Neural progenitor cell (in vitro differentiated cells): Measurements from ENCODE around the gene TOGARAM2.

Source experiments
- CTCF ChIP-seq: fragments of 200-600 bp; sonication (generic); IDR thresholded peaks from 2 replicates; pipeline ENCODE4 v1.5.1; 2017; ENCODE audit warnings: antibody characterized with exemption, mild to moderate bottlenecking
- EZH2 ChIP-seq: fragments of 200-600 bp; sonication (generic); IDR thresholded peaks from 2 replicates; pipeline ENCODE4 v1.6.1; 2017; ENCODE audit warnings: antibody characterized with exemption, mild to moderate bottlenecking, moderate library complexity
- EZH2phosphoT487 ChIP-seq: fragments of 200-600 bp; sonication (generic); IDR thresholded peaks from 2 replicates; pipeline ENCODE4 v1.6.1; 2017; ENCODE audit warnings: antibody characterized with exemption

DNA sequence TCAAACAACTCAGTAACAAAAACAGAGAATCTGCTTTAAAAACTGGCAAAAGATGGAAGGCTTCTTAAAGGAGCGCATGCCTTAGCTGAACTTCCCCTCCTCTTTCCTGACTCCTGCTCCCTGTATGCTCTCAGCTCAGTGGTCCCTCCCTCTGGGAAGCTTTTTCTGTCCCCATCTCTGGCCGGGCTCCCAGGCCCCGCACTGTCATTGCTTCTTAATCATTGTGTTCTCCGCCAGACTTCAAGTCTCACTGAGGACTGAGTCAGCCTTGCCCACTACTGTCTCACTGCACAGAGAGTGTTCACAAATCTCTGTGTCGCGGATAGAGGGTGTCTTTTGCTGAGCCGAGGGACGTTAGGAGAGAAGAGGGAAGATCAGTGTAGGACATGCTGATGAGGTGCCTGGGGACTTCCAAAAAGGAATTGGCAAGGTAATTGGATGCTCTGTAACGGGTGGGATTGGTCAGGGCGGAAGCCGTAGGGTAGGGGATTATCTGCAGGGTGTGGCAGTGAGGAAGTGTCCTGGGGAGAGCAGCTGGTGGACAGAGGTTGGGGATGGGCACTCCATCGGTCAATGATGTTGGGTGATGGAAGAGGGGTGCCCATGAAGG is 16.2 kb downstream of the TOGARAM2 start:
- no peak for TF ChIP-seq CTCF
- TF ChIP-seq EZH2phosphoT487: no peak
- TF ChIP-seq EZH2: no peak
